Transverse colon (tissue), 4 donors: ENCODE measurements around the gene AKT3. TPM values are rescaled to one million over a fixed set of nuclear protein-coding genes. Genes with fewer than 3 reads are reported as not detected.

Source experiments
- DNase-seq: peaks from one replicate; pipeline ENCODE4 v3.0.0-alpha.2; 2019
- H3K27ac ChIP-seq, 4 donors: fragments of 200-600 bp; sonication (generic); 2 replicates each; pipeline ENCODE4 v1.5.1; 2016 to 2018; ENCODE audit warnings: inconsistent platforms in 4 of 4
- H3K27me3 ChIP-seq: fragments of 200-600 bp; sonication (generic); 2 replicates; pipeline ENCODE4 v1.5.1; 2017; ENCODE audit warnings: inconsistent platforms
- H3K36me3 ChIP-seq, 4 donors: fragments of 200-600 bp; sonication (generic); 2 replicates each; pipeline ENCODE4 v1.5.1; 2017 to 2019; ENCODE audit warnings: inconsistent platforms in 4 of 4
- H3K4me1 ChIP-seq, 4 donors: fragments of 200-600 bp; sonication (generic); 2 replicates each; pipeline ENCODE4 v1.5.1; 2017 to 2020; ENCODE audit warnings: inconsistent platforms in 4 of 4
- H3K4me3 ChIP-seq, 4 donors: fragments of 200-600 bp; sonication (generic); 1 replicate in 1 of 4; 2 replicates in 3 of 4; pipeline versions ENCODE4 v1.5.1 to v1.6.1; 2017 to 2019; ENCODE audit warnings: inconsistent platforms in 4 of 4
- H3K9me3 ChIP-seq, 2 donors: fragments of 200-600 bp; sonication (generic); 2 replicates each; pipeline ENCODE4 v1.5.1; 2017 to 2019; ENCODE audit warnings: inconsistent platforms in 2 of 2
- CTCF ChIP-seq, 5 experiments: fragments of 200-600 bp in 3 of 5; fragments of 450-650 bp in 2 of 5; sonication (generic) in 3 of 5; IDR thresholded peaks; 1 replicate in 2 of 5; 2 replicates in 3 of 5; pipeline ENCODE4 v1.5.1; 2016 to 2017; ENCODE audit warnings: antibody characterized with exemption in 5 of 5, inconsistent platforms in 3 of 5, mild to moderate bottlenecking in 2 of 5, moderate library complexity in 1 of 5
- EP300 ChIP-seq: sonication (generic); formaldehyde crosslinking; IDR thresholded peaks from one replicate; pipeline ENCODE4 v1.6.1; 2017; ENCODE audit warnings: antibody characterized with exemption, low read depth
- POLR2A ChIP-seq: fragments of 450-650 bp; IDR thresholded peaks from one replicate; pipeline ENCODE4 v1.6.1; 2016; ENCODE audit warnings: antibody characterized with exemption, mild to moderate bottlenecking, moderate library complexity
- POLR2AphosphoS5 ChIP-seq, 3 donors: sonication (generic); formaldehyde crosslinking; IDR thresholded peaks; one replicate each; pipeline ENCODE4 v1.6.1; 2016; ENCODE audit warnings: antibody characterized with exemption in 3 of 3
- WGBS, 2 donors: methylation state at CpG; one replicate each; pipeline ENCODE4 v1.1.5; 2018; ENCODE audit warnings: low coverage in 1 of 2; 5-methylcytosine and 5-hydroxymethylcytosine counted together
- in situ Hi-C, 4 donors: fragments of 200-750 bp; cut with MboI; loops; one replicate each; pipeline versions ENCODE4 v1.15.0 to v1.15.1; 2017; ENCODE audit warnings: low sequenced_read_pairs in 3 of 4, low pct_ligation_motif_present in 1 of 4, low pct_unique_long_range_greater_than_20kb in 1 of 4
- intact Hi-C: fragments of 100-400 bp; cut with DNase I; formaldehyde crosslinking; loops from one replicate; pipeline ENCODE4 v1.15.1; 2023; ENCODE audit warnings: low total_unique reads
- total RNA-seq, 4 donors: library from RNA; depleted of rRNA; stranded (reverse); fragments of >200 nt; gene quantifications; one replicate each; pipeline ENCODE4 v1.1.0, GENCODE V29; 2016

AKT3 gene
- total RNA-seq, 4 donors from 2014 or later: 9.8 to 27.2 (median 19.4) TPM

GRCh38 chr1:243842978-243843511, 7.0 kb downstream of the AKT3 start:
- H3K9me3 ChIP-seq: no peaks in the 10 kb centered on the region
- no peak for TF ChIP-seq CTCF (IDR thresholded peaks at IDR 0.05)
- no peak for TF ChIP-seq POLR2A
- no peak for TF ChIP-seq EP300
- no peak for TF ChIP-seq POLR2AphosphoS5 (IDR thresholded peaks at IDR 0.05)
- WGBS, 2 donors: 64 to 74% methylated on average over 4 of the region's 4 CpGs
- peak overlapping the region; percentile 31 to 72 (median 54) for H3K27ac ChIP-seq
- H3K27me3 ChIP-seq: no peaks in the 10 kb centered on the region
- intact Hi-C loops (no loop called here), in situ Hi-C loops (no loop called here)
- H3K4me3 ChIP-seq: peak overlapping the region in 1 of 4 donors; percentile 4
- DNase-seq: no peak
- peaks cover 0 to 14% (median 9%) of the 10 kb centered on the region in 4 donors for H3K4me1 ChIP-seq
- H3K36me3 ChIP-seq: no peaks in the 10 kb centered on the region

- no peak for TF ChIP-seq POLR2A
- TF ChIP-seq CTCF (IDR thresholded peaks at IDR 0.05): no peak
- TF ChIP-seq EP300: no peak
- no peak for TF ChIP-seq POLR2AphosphoS5 (IDR thresholded peaks at IDR 0.05)
- no peak for DNase-seq
- H3K36me3 ChIP-seq: no peaks in the 10 kb centered on the region
- no peaks in the 10 kb centered on the region for H3K9me3 ChIP-seq
- in situ Hi-C loops: no loop called here
- intact Hi-C loops: no loop called here
- no peaks in the 10 kb centered on the region for H3K27me3 ChIP-seq
- H3K4me1 ChIP-seq: peaks cover 0 to 11% (median 7%) of the 10 kb centered on the region in 4 donors
- H3K4me3 ChIP-seq: no peak overlapping the region
- peak overlapping the region in 3 of 4 donors; percentile 52 to 56 (median 55) for H3K27ac ChIP-seq
- WGBS, 2 donors: 61 to 71% methylated on average over 5 of the region's 5 CpGs
Observed at GRCh38 chr1:243842161-243842560, 7.9 kb downstream of the AKT3 start.

- in situ Hi-C loops: no loop called here
- intact Hi-C loops: no loop called here
- no peak overlapping the region for H3K4me3 ChIP-seq
- no peaks in the 10 kb centered on the region for H3K36me3 ChIP-seq
- no peak for TF ChIP-seq POLR2A
- no peak for TF ChIP-seq EP300
- no peak for DNase-seq
- H3K27ac ChIP-seq: peak overlapping the region in 1 of 4 donors; percentile 4
- H3K4me1 ChIP-seq: peaks cover 0 to 11% (median 7%) of the 10 kb centered on the region in 4 donors
- no peaks in the 10 kb centered on the region for H3K9me3 ChIP-seq
- WGBS, 2 donors: 57 to 66% methylated on average over 3 of the region's 3 CpGs
- no peaks in the 10 kb centered on the region for H3K27me3 ChIP-seq
Observed at GRCh38 chr1:243841507-243841906, 8.5 kb downstream of the AKT3 start.

- TF ChIP-seq CTCF (IDR thresholded peaks at IDR 0.05) (no peak), EP300 (no peak), POLR2AphosphoS5 (IDR thresholded peaks at IDR 0.05) (no peak), POLR2A (no peak)
- peaks cover 0 to 9% (median 6%) of the 10 kb centered on the region in 4 donors for H3K4me1 ChIP-seq
- no peaks in the 10 kb centered on the region for H3K36me3 ChIP-seq
- intact Hi-C loops: no loop called here
- H3K4me3 ChIP-seq: no peak overlapping the region
- no peak overlapping the region for H3K27ac ChIP-seq
- DNase-seq: no peak
- WGBS, 2 donors: 97 to 100% methylated on average over 1 of the region's 1 CpG
- in situ Hi-C loops: no loop called here
- no peaks in the 10 kb centered on the region for H3K9me3 ChIP-seq
- H3K27me3 ChIP-seq: no peaks in the 10 kb centered on the region
Observed at GRCh38 chr1:243837907-243838535, 12.0 kb downstream of the AKT3 start.
